ENCODE data around the gene TMEM163.

DNA sequence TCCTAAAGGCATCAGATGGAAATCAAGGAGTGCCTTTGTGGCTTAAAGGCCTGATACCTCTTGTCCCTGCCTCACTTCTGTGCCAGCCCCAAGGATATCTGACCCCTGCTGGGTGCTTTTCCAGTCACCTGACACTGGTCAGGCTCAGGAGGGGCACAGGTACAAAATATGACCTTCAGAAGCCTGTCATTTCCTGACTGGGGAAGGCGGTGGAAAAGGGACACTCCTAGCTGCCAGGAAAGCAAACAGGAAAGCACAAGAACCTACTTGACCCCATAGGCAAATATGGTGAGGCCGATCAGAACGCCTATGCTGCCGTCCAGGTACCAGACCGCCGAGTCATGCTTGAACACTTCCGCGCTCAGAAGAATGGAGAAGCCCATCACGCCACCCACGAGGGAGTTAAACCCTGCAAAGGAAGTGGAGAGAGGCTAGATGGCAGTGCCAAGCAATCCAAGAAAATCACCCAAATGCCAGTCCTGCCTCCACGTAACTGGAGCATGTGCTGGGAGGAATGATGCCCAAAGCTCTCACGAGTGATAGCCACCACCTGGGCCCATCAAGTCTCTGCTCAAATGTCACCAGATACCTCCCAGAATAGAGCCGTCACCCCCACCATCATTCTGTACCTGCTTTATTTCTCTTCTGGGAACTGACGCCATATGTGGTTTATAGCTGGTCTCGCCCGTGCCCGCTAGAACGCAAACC is 260.9 kb downstream of the TMEM163 start:
- no peak for TF ChIP-seq POLR2A (IDR thresholded peaks at IDR 0.05; ENCODE audit: low read length)
- no peak for TF ChIP-seq GATA1 (IDR thresholded peaks at IDR 0.05; ENCODE audit: low read depth, low read length)
